Esophagus (tissue), 2 donors: Measurements from ENCODE around the gene TRMO. TPM values are rescaled to one million over a fixed set of nuclear protein-coding genes. Genes with fewer than 3 reads are reported as not detected.

Experiments used
- H3K27ac ChIP-seq, 2 donors: one replicate each; pipeline ENCODE4 v1.5.1; 2013; ENCODE audit warnings: low read depth in 2 of 2, mild to moderate bottlenecking in 2 of 2, inconsistent platforms in 1 of 2, low read length in 1 of 2, moderate library complexity in 1 of 2
- H3K27me3 ChIP-seq, 2 donors: one replicate each; pipeline ENCODE4 v1.6.1; 2013; ENCODE audit warnings: low read length in 2 of 2, control low read depth in 1 of 2, mild to moderate bottlenecking in 1 of 2; ENCODE audit not compliant: insufficient read depth in 2 of 2, control insufficient read depth in 1 of 2
- H3K36me3 ChIP-seq, 2 donors: one replicate each; pipeline ENCODE4 v1.6.1; 2013; ENCODE audit warnings: low read length in 1 of 2; ENCODE audit not compliant: control insufficient read depth in 2 of 2, insufficient read depth in 2 of 2
- H3K4me1 ChIP-seq, 2 donors: one replicate each; pipeline ENCODE4 v1.6.1; 2013; ENCODE audit warnings: low read length in 1 of 2; ENCODE audit not compliant: control insufficient read depth in 2 of 2, insufficient read depth in 2 of 2
- H3K4me3 ChIP-seq, 2 donors: one replicate each; pipeline ENCODE4 v1.5.1; 2013; ENCODE audit warnings: low read length in 2 of 2, mild to moderate bottlenecking in 2 of 2, low read depth in 1 of 2, moderate library complexity in 1 of 2
- H3K9me3 ChIP-seq, 2 donors: one replicate each; pipeline ENCODE4 v1.6.1; 2013; ENCODE audit warnings: mild to moderate bottlenecking in 2 of 2, low read depth in 1 of 2, low read length in 1 of 2, moderate library complexity in 1 of 2; ENCODE audit not compliant: control insufficient read depth in 2 of 2, insufficient read depth in 1 of 2
- WGBS, 2 donors: extraction: QIAGEN DNeasy Blood & Tissue Kit; methylation state at CpG; one replicate each; pipeline ENCODE4 v1.1.7; 2013; 5-methylcytosine and 5-hydroxymethylcytosine counted together
- polyA plus RNA-seq, 2 donors: library from polyadenylated mRNA; stranded (reverse); fragments of 200-250 nt; gene quantifications; one replicate each; pipeline ENCODE4 v1.2.3, GENCODE V29; 2013
- donor health status: healthy with polysubstance abuse.
- donor health status: Bipolar disorder and iron deficiency.

Gene TRMO
- polyA plus RNA-seq, 2 donors: 4.3 to 8.9 TPM

DNA sequence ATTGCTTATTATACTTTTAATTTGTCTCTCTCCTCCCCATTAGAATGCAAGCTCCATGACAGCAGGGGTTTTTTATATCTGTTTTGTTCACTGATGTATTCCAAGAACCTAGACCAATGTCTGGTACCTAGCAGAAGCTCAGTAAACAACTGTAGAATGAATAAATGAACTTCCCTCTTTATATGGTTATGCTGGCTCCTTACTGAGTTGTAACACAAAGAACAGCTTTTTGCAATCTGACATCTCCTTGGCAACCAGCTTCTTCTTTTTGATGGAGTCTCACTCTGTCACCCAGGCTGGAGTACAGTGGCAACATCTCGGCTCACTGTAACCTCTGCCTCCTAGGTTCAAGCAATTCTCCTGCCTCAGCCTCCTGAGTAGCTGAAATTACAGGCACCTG, 13.6 kb downstream of the TRMO start:
- Histone ChIP-seq H3K36me3 (peaks cover 8 to 20% of the 10 kb centered on the region in 2 donors), H3K4me1 (peaks cover 0 to 5% of the 10 kb centered on the region in 2 donors), H3K27ac (no peak overlapping the region), H3K9me3 (no peaks in the 10 kb centered on the region), H3K4me3 (no peak overlapping the region), H3K27me3 (no peaks in the 10 kb centered on the region)
- 85 to 91% methylated on average over 1 of the region's 1 CpG for WGBS, 2 donors

DNA sequence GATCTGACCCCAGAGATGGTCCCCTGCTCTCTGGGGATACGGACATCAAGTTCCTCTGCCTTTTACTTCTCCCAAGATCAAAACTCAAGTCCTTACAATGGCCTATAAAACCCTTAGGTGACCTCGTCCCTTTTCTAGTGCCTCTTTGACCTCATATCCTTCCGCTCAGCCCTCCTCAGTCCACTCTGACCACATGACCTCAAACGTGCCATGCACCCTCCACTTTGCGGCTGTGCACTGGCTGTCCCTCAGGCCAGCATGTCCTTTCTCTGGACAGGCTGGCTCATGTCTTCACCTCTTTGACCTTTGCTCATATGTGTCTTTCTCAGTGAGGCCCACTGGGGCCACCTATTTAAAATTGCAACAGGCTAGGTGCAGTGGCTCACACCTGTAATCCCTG, 14.7 kb downstream of the TRMO start:
- Histone ChIP-seq H3K27me3 (no peaks in the 10 kb centered on the region), H3K27ac (no peak overlapping the region), H3K4me1 (peaks cover 0 to 5% of the 10 kb centered on the region in 2 donors), H3K36me3 (peaks cover 6 to 19% of the 10 kb centered on the region in 2 donors), H3K4me3 (no peak overlapping the region), H3K9me3 (no peaks in the 10 kb centered on the region)
- WGBS, 2 donors: 80 to 81% methylated on average over 5 of the region's 5 CpGs

DNA sequence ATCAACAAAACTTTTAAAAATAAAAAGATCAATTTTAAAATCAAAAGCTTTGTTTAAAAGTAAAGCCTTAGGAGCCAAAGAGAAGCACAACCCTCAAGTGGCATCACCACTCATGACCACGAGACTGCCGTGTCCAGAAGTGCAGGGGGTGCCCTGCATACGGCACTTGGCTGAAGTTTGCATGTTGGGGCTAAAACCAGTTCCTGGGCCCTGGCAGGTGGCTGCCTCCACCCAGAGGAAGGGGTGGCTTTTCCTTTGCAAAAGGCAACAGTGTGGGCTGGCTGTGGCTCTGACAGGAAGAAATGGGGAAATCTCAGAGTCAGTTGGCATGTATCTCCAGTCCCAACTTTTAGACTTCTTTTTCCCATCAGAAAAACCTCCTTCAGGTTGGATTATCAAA, 15.3 kb downstream of the TRMO start:
- 70 to 71% methylated on average over 3 of the region's 3 CpGs for WGBS, 2 donors
- Histone ChIP-seq H3K27ac (peak overlapping the region in 1 of 2 donors; percentile 47), H3K36me3 (peaks cover 5 to 16% of the 10 kb centered on the region in 2 donors), H3K9me3 (no peaks in the 10 kb centered on the region), H3K4me3 (no peak overlapping the region), H3K27me3 (no peaks in the 10 kb centered on the region), H3K4me1 (peaks cover 0 to 5% of the 10 kb centered on the region in 2 donors)

DNA sequence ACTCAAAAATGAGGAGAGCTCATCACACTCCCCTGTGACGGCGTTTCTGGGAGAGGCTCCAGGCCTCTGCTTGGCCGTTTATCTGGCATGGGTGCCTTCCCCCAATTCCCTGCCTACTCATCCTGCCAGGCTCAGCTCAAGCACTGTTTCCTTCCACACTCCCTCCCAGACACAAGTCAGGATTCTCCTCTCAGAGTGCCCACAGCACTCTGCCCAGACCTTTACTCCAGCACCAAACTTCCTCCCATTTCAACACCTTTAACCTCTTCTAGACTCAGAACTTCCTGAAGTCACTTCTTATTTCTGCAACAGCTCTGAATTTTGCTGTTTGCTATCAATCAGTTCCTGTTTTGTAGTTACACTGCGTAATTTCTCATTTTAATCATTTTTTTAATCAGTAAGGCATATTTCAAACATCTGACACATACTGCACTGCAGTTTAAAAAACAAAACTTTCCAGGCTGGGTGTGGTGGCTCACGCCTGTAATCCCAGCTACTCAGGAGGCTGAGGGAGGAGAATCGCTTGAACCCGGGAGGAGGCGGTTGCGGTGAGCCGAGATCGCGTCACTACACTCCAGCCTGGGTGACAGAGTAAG, 16.0 kb downstream of the TRMO start:
- 78 to 85% methylated on average over 12 of the region's 12 CpGs for WGBS, 2 donors
- Histone ChIP-seq H3K27me3 (no peaks in the 10 kb centered on the region), H3K4me1 (peaks cover 0 to 5% of the 10 kb centered on the region in 2 donors), H3K27ac (no peak overlapping the region), H3K9me3 (no peaks in the 10 kb centered on the region), H3K36me3 (peaks cover 5 to 13% of the 10 kb centered on the region in 2 donors), H3K4me3 (no peak overlapping the region)

DNA sequence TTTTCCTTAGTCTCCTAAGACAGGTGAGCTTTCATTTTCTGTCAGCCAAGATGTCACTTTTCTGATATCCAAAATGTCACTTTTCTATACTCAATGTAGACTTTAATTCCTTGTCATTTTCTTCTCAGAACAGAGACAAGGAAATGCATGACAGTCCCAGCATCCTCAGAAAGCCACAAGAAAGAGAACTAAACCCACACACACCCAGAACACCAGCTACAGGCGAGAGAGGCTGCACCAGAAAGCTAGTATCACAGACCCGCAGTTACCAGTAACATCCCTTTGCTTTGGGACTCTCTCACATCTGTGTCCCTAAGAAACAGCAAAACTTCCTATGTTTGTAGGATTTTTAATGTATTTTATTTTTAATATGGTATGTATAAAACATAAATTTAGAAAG, 17.1 kb downstream of the TRMO start:
- peaks cover 0 to 4% of the 10 kb centered on the region in 2 donors for H3K4me1 ChIP-seq
- H3K4me3 ChIP-seq: no peak overlapping the region
- WGBS, 2 donors: 78 to 79% methylated on average over 2 of the region's 2 CpGs
- no peaks in the 10 kb centered on the region for H3K27me3 ChIP-seq
- H3K27ac ChIP-seq: no peak overlapping the region
- H3K36me3 ChIP-seq: peaks cover 2 to 9% of the 10 kb centered on the region in 2 donors
- H3K9me3 ChIP-seq: no peaks in the 10 kb centered on the region

DNA sequence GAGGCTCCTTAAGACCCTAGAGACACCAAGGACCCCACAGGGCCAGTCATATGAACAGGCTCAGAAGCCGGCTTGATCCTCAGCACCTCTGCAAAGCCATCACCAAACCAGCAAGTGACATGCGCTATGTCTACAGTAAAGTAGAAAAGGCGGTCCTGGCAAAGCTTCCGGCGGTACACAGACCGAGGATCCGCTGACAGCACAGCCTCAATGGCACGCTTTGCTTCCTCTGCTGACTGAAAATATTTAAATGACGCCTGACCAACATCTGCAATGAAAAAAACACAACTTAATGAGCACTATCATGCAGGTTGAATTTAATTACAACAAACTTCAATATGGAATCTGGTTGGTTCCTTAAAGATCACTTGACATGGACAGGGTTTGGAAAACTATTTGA, 17.6 kb downstream of the TRMO start:
- no peaks in the 10 kb centered on the region for H3K4me1 ChIP-seq
- no peak overlapping the region for H3K4me3 ChIP-seq
- no peaks in the 10 kb centered on the region for H3K9me3 ChIP-seq
- WGBS, 2 donors: 84 to 91% methylated on average over 9 of the region's 9 CpGs
- no peaks in the 10 kb centered on the region for H3K27me3 ChIP-seq
- H3K36me3 ChIP-seq: peaks cover 0 to 5% of the 10 kb centered on the region in 2 donors
- H3K27ac ChIP-seq: no peak overlapping the region

DNA sequence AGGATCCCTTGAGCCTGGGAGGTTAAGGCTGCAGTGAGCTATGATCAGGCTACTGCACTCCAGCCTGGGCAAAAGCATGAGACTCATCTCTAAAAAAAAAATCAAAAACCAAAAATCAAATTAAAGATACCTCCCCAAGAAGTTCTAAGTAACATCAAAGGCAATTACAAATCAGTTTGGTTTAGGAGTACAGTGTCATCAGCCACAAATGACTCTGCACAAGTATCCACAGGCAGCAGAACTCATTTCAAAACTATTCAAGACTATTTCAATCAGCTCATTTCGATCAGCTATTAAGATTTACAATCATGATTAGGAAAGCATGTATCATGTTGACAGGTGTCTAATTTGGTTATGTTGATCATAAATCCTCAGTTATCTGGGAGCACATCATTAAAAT, 19.1 kb downstream of the TRMO start:
- H3K36me3 ChIP-seq: peaks cover 0 to 2% of the 10 kb centered on the region in 2 donors
- H3K4me1 ChIP-seq: no peaks in the 10 kb centered on the region
- no peaks in the 10 kb centered on the region for H3K27me3 ChIP-seq
- no peaks in the 10 kb centered on the region for H3K9me3 ChIP-seq
- H3K4me3 ChIP-seq: no peak overlapping the region
- 55 to 65% methylated on average over 1 of the region's 1 CpG for WGBS, 2 donors
- no peak overlapping the region for H3K27ac ChIP-seq

DNA sequence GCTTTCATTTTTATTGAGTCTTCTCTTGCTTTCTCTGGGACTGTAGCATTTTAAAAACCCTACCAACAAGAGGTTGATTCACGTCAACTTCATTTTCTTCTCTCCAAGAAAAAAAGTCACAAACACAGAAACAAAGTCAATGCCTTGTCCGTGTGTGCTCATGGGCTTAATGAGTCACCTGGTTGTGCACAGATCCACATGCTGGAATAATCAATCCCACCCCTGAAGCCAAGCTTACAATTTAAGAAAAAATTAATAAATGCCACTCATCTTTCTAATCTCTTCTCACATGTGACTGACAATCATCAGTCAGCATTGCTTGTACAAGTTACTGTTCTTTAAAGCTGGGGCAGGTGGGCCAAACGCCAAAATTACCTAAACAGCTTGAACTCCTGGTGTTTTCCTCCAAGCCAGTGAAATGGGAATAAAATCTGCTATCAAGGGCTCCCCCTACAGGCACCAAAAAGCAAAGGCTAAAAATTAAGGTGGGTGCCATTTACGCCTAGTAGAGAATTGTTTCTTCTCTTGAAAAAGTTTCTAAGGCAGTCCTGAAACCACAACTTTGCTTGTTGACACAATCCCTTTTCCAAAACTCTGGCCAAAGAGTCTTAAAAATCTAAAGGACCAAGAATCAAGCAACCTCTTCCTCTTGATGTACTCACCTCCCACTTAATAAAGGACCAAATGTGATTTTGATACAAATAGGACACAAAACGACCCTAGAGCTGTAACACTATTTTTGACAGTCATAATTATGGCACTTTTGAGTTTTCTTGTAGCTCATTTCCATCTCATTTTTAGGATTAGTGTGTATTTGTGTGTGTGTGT, 21.3 kb downstream of the TRMO start:
- Histone ChIP-seq H3K27ac (no peak overlapping the region), H3K4me1 (no peaks in the 10 kb centered on the region), H3K27me3 (no peaks in the 10 kb centered on the region), H3K4me3 (no peak overlapping the region), H3K9me3 (no peaks in the 10 kb centered on the region), H3K36me3 (peaks cover 0 to 2% of the 10 kb centered on the region in 2 donors)
- WGBS, 2 donors: 32 to 33% methylated on average over 5 of the region's 5 CpGs

DNA sequence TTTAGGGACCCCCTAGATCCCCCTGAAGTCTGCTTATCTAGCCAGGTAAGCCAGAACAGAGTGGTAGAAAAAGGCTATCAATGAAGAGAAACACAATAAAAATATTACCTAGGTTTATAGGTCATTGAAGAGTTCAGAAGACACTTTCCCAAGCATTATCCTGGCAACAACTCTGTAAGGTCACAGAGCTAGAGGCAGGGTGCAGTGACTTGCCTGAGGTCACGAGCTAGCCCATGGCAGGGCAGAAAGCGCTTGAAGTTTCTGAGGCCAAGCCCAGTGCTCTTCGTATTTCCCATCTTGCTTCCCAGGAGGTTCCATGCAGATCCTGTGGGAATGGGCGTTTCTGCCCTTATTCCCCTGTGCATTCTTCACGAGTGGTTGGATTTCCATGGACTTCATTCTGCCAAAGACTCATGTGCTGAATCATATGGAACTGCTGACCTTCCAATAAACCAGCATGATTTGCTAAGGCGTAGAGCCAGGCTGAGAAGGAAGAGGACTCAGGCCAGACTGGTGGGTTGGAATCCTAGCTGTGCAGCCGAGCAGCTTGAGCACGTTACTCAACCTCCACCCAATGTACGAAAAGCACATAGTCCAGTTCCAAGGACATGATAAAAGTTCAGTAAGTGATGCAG, 22.1 kb downstream of the TRMO start:
- Histone ChIP-seq H3K27me3 (no peaks in the 10 kb centered on the region), H3K9me3 (no peaks in the 10 kb centered on the region), H3K36me3 (peaks cover 0 to 2% of the 10 kb centered on the region in 2 donors), H3K27ac (no peak overlapping the region), H3K4me3 (no peak overlapping the region), H3K4me1 (no peaks in the 10 kb centered on the region)
- 77 to 78% methylated on average over 9 of the region's 9 CpGs for WGBS, 2 donors
